DOHH2 (cell line): ENCODE measurements around the gene SMAD4.

Experiments used
- H3F3A ChIP-seq: fragments of 200-600 bp; sonication (generic), shearing (Covaris generic); 2 replicates; pipeline ENCODE4 v1.6.0; 2016; ENCODE audit warnings: antibody characterized with exemption, mild to moderate bottlenecking; ENCODE audit not compliant: control insufficient read depth, insufficient read depth
- H3K27ac ChIP-seq: fragments of 200-600 bp; sonication (generic); 2 replicates; pipeline ENCODE4 v1.5.1; 2014; ENCODE audit warnings: low read depth, mild to moderate bottlenecking, low read length, moderate library complexity
- H3K27me3 ChIP-seq: fragments of 200-600 bp; sonication (generic); 2 replicates; pipeline ENCODE4 v1.6.1; 2014; ENCODE audit warnings: mild to moderate bottlenecking, low read length, mixed read lengths; ENCODE audit not compliant: control insufficient read depth
- H3K36me3 ChIP-seq: fragments of 200-600 bp; sonication (generic); 2 replicates; pipeline ENCODE4 v1.6.1; 2014; ENCODE audit warnings: mild to moderate bottlenecking, low read length, moderate library complexity, mixed read lengths; ENCODE audit not compliant: control insufficient read depth
- H3K4me1 ChIP-seq: fragments of 200-600 bp; sonication (generic); 2 replicates; pipeline ENCODE4 v1.6.1; 2014; ENCODE audit warnings: mild to moderate bottlenecking, low read length, mixed read lengths; ENCODE audit not compliant: control insufficient read depth
- H3K4me2 ChIP-seq: fragments of 200-600 bp; sonication (generic); 2 replicates; pipeline ENCODE4 v1.6.0; 2014; ENCODE audit warnings: mild to moderate bottlenecking, low read length, moderate library complexity
- H3K4me3 ChIP-seq: fragments of 200-600 bp; sonication (generic); 2 replicates; pipeline ENCODE4 v1.5.1; 2014; ENCODE audit warnings: mild to moderate bottlenecking, low read length, mixed read lengths
- H3K79me2 ChIP-seq: fragments of 200-600 bp; sonication (generic); 2 replicates; pipeline ENCODE4 v1.6.1; 2014; ENCODE audit warnings: mild to moderate bottlenecking, low read length, mixed read lengths; ENCODE audit not compliant: control insufficient read depth
- H3K9me2 ChIP-seq: fragments of 200-600 bp; sonication (generic); replicated peaks from 2 replicates; pipeline ENCODE4 v1.6.1; 2014; ENCODE audit warnings: mild to moderate bottlenecking, low read length, mixed read lengths; ENCODE audit not compliant: control insufficient read depth
- H3K9me3 ChIP-seq: fragments of 200-600 bp; sonication (generic); 2 replicates; pipeline ENCODE4 v1.6.1; 2014; ENCODE audit warnings: antibody characterized with exemption, low read length, mixed read lengths; ENCODE audit not compliant: control insufficient read depth, insufficient read depth
- H4K20me1 ChIP-seq: fragments of 200-600 bp; sonication (generic); 2 replicates; pipeline ENCODE4 v1.6.0; 2014; ENCODE audit warnings: low read depth, mild to moderate bottlenecking, antibody characterized with exemption, low read length, moderate library complexity; ENCODE audit not compliant: control insufficient read depth, insufficient read depth
- CTCF ChIP-seq: fragments of 200-600 bp; sonication (generic); IDR thresholded peaks from one replicate; pipeline ENCODE4 v1.5.1; 2014; ENCODE audit warnings: antibody characterized with exemption, mild to moderate bottlenecking, low read depth, low read length; ENCODE audit not compliant: poor library complexity, severe bottlenecking
- EZH2phosphoT487 ChIP-seq: fragments of 200-600 bp; sonication (generic); IDR thresholded peaks from 2 replicates; pipeline ENCODE4 v1.6.1; 2017; ENCODE audit warnings: borderline replicate concordance, mild to moderate bottlenecking, antibody characterized with exemption, low read length, moderate library complexity, mixed read lengths

Gene SMAD4

DNA sequence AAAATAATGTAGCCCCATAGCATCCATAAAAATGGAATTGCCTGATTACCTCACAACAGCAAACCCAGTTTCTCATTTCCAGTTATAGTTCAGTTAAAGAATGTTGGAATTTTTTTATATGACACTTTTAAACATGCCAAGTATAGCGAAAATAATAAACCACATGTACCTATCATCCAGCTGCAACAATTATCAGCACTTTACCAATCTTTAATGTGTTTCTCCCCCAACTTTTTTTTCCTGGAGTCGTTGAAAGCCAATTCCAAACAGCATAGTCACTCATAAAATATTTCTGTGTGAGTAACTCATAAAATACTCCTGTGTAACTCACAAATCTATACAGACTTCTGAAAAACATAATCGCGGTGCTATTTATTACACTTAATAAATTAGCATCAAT lies 38.1 kb downstream of the SMAD4 start:
- no peaks in the 10 kb centered on the region for H3F3A ChIP-seq
- H3K9me2 ChIP-seq = no peaks in the 10 kb centered on the region
- peaks cover 80% of the 10 kb centered on the region for H3K36me3 ChIP-seq
- TF ChIP-seq CTCF (no peak), EZH2phosphoT487 (no peak)
- no peak overlapping the region for H3K4me3 ChIP-seq
- peaks cover 5% of the 10 kb centered on the region for H3K79me2 ChIP-seq
- H3K4me2 ChIP-seq = no peak overlapping the region
- no peaks in the 10 kb centered on the region for H4K20me1 ChIP-seq
- H3K27ac ChIP-seq = no peak overlapping the region
- H3K4me1 ChIP-seq = 0 out of 2 replicates have a peak, but pooled peaks cover 5% of the 10 kb centered on the region
- no peaks in the 10 kb centered on the region for H3K27me3 ChIP-seq
- H3K9me3 ChIP-seq = no peaks in the 10 kb centered on the region

DNA sequence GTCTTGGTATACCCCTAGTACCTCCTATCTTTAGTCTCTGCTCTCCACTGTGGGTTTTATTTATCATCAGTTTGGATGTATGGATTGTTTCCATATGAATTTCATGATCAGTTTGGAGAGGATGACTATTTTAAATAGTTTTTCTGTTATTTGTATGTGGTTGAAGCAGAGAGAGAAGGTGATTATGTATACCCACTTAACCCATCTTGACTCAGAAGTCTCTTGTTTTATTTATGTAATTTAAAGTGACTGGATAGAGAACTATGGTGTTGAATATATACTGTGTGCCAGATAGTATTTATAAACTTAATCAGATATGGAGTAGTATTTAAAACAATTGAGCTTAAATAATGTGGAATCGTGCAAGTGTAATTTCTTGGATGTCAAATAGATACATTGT lies 39.9 kb downstream of the SMAD4 start:
- Histone ChIP-seq H3K79me2 (peaks cover 14% of the 10 kb centered on the region), H3F3A (peaks cover 1% of the 10 kb centered on the region; the same call in 1 of the 2 replicates), H3K36me3 (peaks cover 72% of the 10 kb centered on the region)

GRCh38 chr18:51070545-51070944 lies 40.5 kb downstream of the SMAD4 start:
- H3K79me2 ChIP-seq = peaks cover 20% of the 10 kb centered on the region

More for the DNA sequence above, 39.9 kb downstream of the SMAD4 start:
- H3K4me1 ChIP-seq = peaks cover 20% of the 10 kb centered on the region
- H3K27ac ChIP-seq = no peak overlapping the region
- H3K9me3 ChIP-seq = no peaks in the 10 kb centered on the region
- no peaks in the 10 kb centered on the region for H3K27me3 ChIP-seq
- no peak for TF ChIP-seq CTCF
- TF ChIP-seq EZH2phosphoT487 = no peak
- H3K4me2 ChIP-seq = no peak overlapping the region
- H4K20me1 ChIP-seq = peaks cover 7% of the 10 kb centered on the region; the same call in 1 of the 2 replicates
- H3K4me3 ChIP-seq = no peak overlapping the region
- no peaks in the 10 kb centered on the region for H3K9me2 ChIP-seq

More at GRCh38 chr18:51070545-51070944, 40.5 kb downstream of the SMAD4 start:
- TF ChIP-seq EZH2phosphoT487 (no peak), CTCF (no peak)
- Histone ChIP-seq H3K27ac (no peak overlapping the region), H3K36me3 (peaks cover 73% of the 10 kb centered on the region), H3K4me1 (peaks cover 22% of the 10 kb centered on the region), H3K27me3 (no peaks in the 10 kb centered on the region), H3K9me2 (no peaks in the 10 kb centered on the region), H3K9me3 (no peaks in the 10 kb centered on the region), H3F3A (peaks cover 2% of the 10 kb centered on the region; the same call in 1 of the 2 replicates), H3K4me3 (no peak overlapping the region), H4K20me1 (peaks cover 13% of the 10 kb centered on the region), H3K4me2 (no peak overlapping the region)
